GM23338 (cell line): ENCODE measurements around the gene WNT9A. TPM values are rescaled to one million over a fixed set of nuclear protein-coding genes. Genes with fewer than 3 reads are reported as not detected.

ENCODE experiments used
- ATAC-seq: fragments of 200-7000 bp; cut with Tn5 transposase; 3 replicates; pipeline ENCODE4 v1.9.1; 2020
- DNase-seq: peaks from one replicate; pipeline ENCODE4 v3.0.0-alpha.2; 2015; ENCODE audit warnings: low spot score
- H2AFZ ChIP-seq: fragments of 200-600 bp; sonication (generic); 2 replicates; pipeline ENCODE4 v1.8.0; 2016; ENCODE audit warnings: antibody characterized with exemption, mild to moderate bottlenecking, moderate library complexity
- H3F3A ChIP-seq: fragments of 200-600 bp; sonication (generic); replicated peaks from 2 replicates; pipeline ENCODE4 v1.8.0; 2017; ENCODE audit warnings: antibody characterized with exemption, mixed run types, low read depth
- H3K27ac ChIP-seq: fragments of 200-600 bp; sonication (generic); 2 replicates; pipeline ENCODE4 v1.6.1; 2016; ENCODE audit warnings: low read depth
- H3K27me3 ChIP-seq: fragments of 200-600 bp; sonication (generic); 2 replicates; pipeline ENCODE4 v1.8.0; 2016; ENCODE audit warnings: mild to moderate bottlenecking, mixed run types, moderate library complexity; ENCODE audit not compliant: insufficient read depth
- H3K36me3 ChIP-seq: fragments of 200-600 bp; sonication (generic); 2 replicates; pipeline ENCODE4 v1.8.0; 2016; ENCODE audit warnings: mild to moderate bottlenecking; ENCODE audit not compliant: insufficient read depth
- H3K4me1 ChIP-seq: fragments of 200-600 bp; sonication (generic); 2 replicates; pipeline ENCODE4 v1.8.0; 2016; ENCODE audit warnings: mild to moderate bottlenecking, moderate library complexity; ENCODE audit not compliant: insufficient read depth
- H3K4me2 ChIP-seq: fragments of 200-600 bp; sonication (generic); 2 replicates; pipeline ENCODE4 v1.7.1; 2017; ENCODE audit warnings: mixed run types
- H3K4me3 ChIP-seq: fragments of 200-600 bp; sonication (generic); 2 replicates; pipeline ENCODE4 v1.6.1; 2016; ENCODE audit warnings: mixed run types
- H3K79me2 ChIP-seq: fragments of 200-600 bp; sonication (generic); replicated peaks from 2 replicates; pipeline ENCODE4 v1.8.0; 2017; ENCODE audit warnings: mild to moderate bottlenecking; ENCODE audit not compliant: insufficient read depth
- H3K9me2 ChIP-seq: fragments of 200-600 bp; sonication (generic); 2 replicates; pipeline ENCODE4 v1.8.0; 2017; ENCODE audit not compliant: insufficient read depth
- H4K20me1 ChIP-seq: fragments of 200-600 bp; sonication (generic); replicated peaks from 2 replicates; pipeline ENCODE4 v1.8.0; 2017; ENCODE audit warnings: mild to moderate bottlenecking; ENCODE audit not compliant: insufficient read depth
- H3K27ac Mint-ChIP-seq: 2 replicates; pipeline ENCODE4 v1.8.0; 2020; ENCODE audit warnings: inconsistent platforms, mild to moderate bottlenecking, moderate library complexity, mixed read lengths
- H3K27me3 Mint-ChIP-seq: 3 replicates; pipeline ENCODE4 v1.8.0; 2022; ENCODE audit warnings: low read depth, mild to moderate bottlenecking, moderate library complexity, mixed read lengths, inconsistent platforms; ENCODE audit not compliant: insufficient read depth, poor library complexity
- H3K36me3 Mint-ChIP-seq: 3 replicates; pipeline ENCODE4 v1.8.0; 2021; ENCODE audit warnings: low read depth, mild to moderate bottlenecking, inconsistent platforms, moderate library complexity, mixed read lengths
- H3K4me1 Mint-ChIP-seq: 3 replicates; pipeline ENCODE4 v1.8.0; 2020; ENCODE audit warnings: mild to moderate bottlenecking, inconsistent platforms, mixed read lengths
- H3K4me3 Mint-ChIP-seq: 3 replicates; pipeline ENCODE4 v1.8.0; 2021; ENCODE audit warnings: moderate library complexity, mild to moderate bottlenecking, inconsistent platforms, mixed read lengths
- H3K9me3 Mint-ChIP-seq: 3 replicates; pipeline ENCODE4 v1.8.0; 2020; ENCODE audit warnings: moderate library complexity, mild to moderate bottlenecking, inconsistent platforms, mixed read lengths
- CREB1 ChIP-seq: fragments of 250-450 bp; sonication (Bioruptor Pico); IDR thresholded peaks from 2 replicates; pipeline ENCODE4 v1.5.0; 2020; ENCODE audit warnings: low read depth, mild to moderate bottlenecking, moderate library complexity
- JUNB ChIP-seq: IDR thresholded peaks from one replicate; pipeline ENCODE4 v1.6.1; 2016; ENCODE audit warnings: antibody characterized with exemption; ENCODE audit not compliant: unreplicated experiment
- NANOG ChIP-seq: IDR thresholded peaks from 2 replicates; pipeline ENCODE4 v1.6.1; 2016; ENCODE audit warnings: antibody characterized with exemption, borderline replicate concordance
- POLR2AphosphoS5 ChIP-seq: IDR thresholded peaks from 2 replicates; pipeline ENCODE4 v1.6.1; 2016; ENCODE audit warnings: antibody characterized with exemption, low read depth
- REST ChIP-seq: IDR thresholded peaks from one replicate; pipeline ENCODE4 v1.6.1; 2018; ENCODE audit warnings: antibody characterized with exemption; ENCODE audit not compliant: unreplicated experiment
- STAT1 ChIP-seq: IDR thresholded peaks from one replicate; pipeline ENCODE4 v1.6.1; 2016; ENCODE audit warnings: antibody characterized with exemption; ENCODE audit not compliant: unreplicated experiment
- ZNF114 ChIP-seq: fragments of 250-450 bp; sonication (Bioruptor Pico); IDR thresholded peaks from 2 replicates; pipeline ENCODE4 v1.5.0; 2020; ENCODE audit warnings: mild to moderate bottlenecking, moderate library complexity
- ZNF331 ChIP-seq: fragments of 250-450 bp; sonication (Bioruptor Pico); IDR thresholded peaks from 2 replicates; pipeline ENCODE4 v1.5.0; 2020; ENCODE audit warnings: low read depth, mild to moderate bottlenecking, moderate library complexity
- ZNF462 ChIP-seq: fragments of 250-450 bp; sonication (Bioruptor Pico); IDR thresholded peaks from 2 replicates; pipeline ENCODE4 v1.5.0; 2020; ENCODE audit warnings: mild to moderate bottlenecking, moderate library complexity
- polyA plus RNA-seq: library from polyadenylated mRNA; unstranded; fragments of >200 nt; fragmentation: Nextera tagmentation; extraction: Ambion mirVana; gene quantifications from 2 replicates; pipeline ENCODE4 v1.2.1, GENCODE V29; 2016
- total RNA-seq: library from RNA; depleted of rRNA; stranded (reverse); fragments of >200 nt; shearing (Covaris generic); gene quantifications from 2 replicates; pipeline ENCODE4 v1.2.3, GENCODE V29; 2014
- TF ChIP-seq, protein P1 (sequence below): IDR thresholded peaks from 2 replicates; pipeline ENCODE4 v1.6.1; 2016; ENCODE audit warnings: antibody characterized with exemption

The WNT9A gene
- total and polyA plus RNA-seq, 2 experiments from 2014 or later: 0.06 to 2.0 TPM

- H2AFZ ChIP-seq: no peak overlapping the region
- H3K4me1 ChIP-seq: peaks cover 18% of the 10 kb centered on the region
- Mint-ChIP-seq H3K9me3 (no peaks in the 10 kb centered on the region), H3K4me1 (peaks cover 32% of the 10 kb centered on the region), H3K36me3 (no peaks in the 10 kb centered on the region; the same call in 2 of the 3 replicates), H3K27me3 (peaks cover 11% of the 10 kb centered on the region), H3K27ac (no peak overlapping the region), H3K4me3 (no peak overlapping the region)
- H3K27ac ChIP-seq: no peak overlapping the region
- peak; percentile 19 for ATAC-seq
- DNase-seq: peak; percentile 34
- no peaks in the 10 kb centered on the region for H4K20me1 ChIP-seq
- H3K4me2 ChIP-seq: no peak overlapping the region
- no peaks in the 10 kb centered on the region for H3K27me3 ChIP-seq
- no peaks in the 10 kb centered on the region for H3K79me2 ChIP-seq
- no peaks in the 10 kb centered on the region for H3K9me2 ChIP-seq
- no peaks in the 10 kb centered on the region for H3F3A ChIP-seq
- no peak overlapping the region for H3K4me3 ChIP-seq
- TF ChIP-seq JUNB (no peak), STAT1 (no peak), ZNF331 (CRISPR knock-in tag) (no peak), ZNF114 (CRISPR knock-in tag) (no peak)
- no peaks in the 10 kb centered on the region for H3K36me3 ChIP-seq
Measured at GRCh38 chr1:227913764-227914721, 33.7 kb downstream of the WNT9A start.

- H3K9me2 ChIP-seq: no peaks in the 10 kb centered on the region
- H3K27ac ChIP-seq: no peak overlapping the region
- no peak overlapping the region for H3K4me3 Mint-ChIP-seq
- no peaks in the 10 kb centered on the region for H3K79me2 ChIP-seq
- H2AFZ ChIP-seq: peak overlapping the region; percentile 7; the same call in 1 of the 2 replicates
- H3K4me2 ChIP-seq: no peak overlapping the region; the same call in 1 of the 2 replicates
- peaks cover 9% of the 10 kb centered on the region for H3K27me3 Mint-ChIP-seq
- ATAC-seq (peak; percentile 15), DNase-seq (no peak)
- H3K9me3 Mint-ChIP-seq: no peaks in the 10 kb centered on the region
- H3K36me3 Mint-ChIP-seq: no peaks in the 10 kb centered on the region; the same call in 2 of the 3 replicates
- H3K27ac Mint-ChIP-seq: no peak overlapping the region
- peaks cover 35% of the 10 kb centered on the region for H3K4me1 Mint-ChIP-seq
- peaks cover 18% of the 10 kb centered on the region for H3K4me1 ChIP-seq
- H3K36me3 ChIP-seq: no peaks in the 10 kb centered on the region
- no peak overlapping the region for H3K4me3 ChIP-seq
- no peaks in the 10 kb centered on the region for H3F3A ChIP-seq
- no peaks in the 10 kb centered on the region for H3K27me3 ChIP-seq
- H4K20me1 ChIP-seq: no peaks in the 10 kb centered on the region
- TF ChIP-seq POLR2AphosphoS5 (no peak), ZNF462 (CRISPR knock-in tag) (no peak), STAT1 (no peak), NANOG (no peak), ZNF331 (CRISPR knock-in tag) (no peak), REST (no peak), CREB1 (CRISPR knock-in tag) (no peak), ZNF114 (CRISPR knock-in tag) (no peak)
- TF ChIP-seq, protein P1, sequence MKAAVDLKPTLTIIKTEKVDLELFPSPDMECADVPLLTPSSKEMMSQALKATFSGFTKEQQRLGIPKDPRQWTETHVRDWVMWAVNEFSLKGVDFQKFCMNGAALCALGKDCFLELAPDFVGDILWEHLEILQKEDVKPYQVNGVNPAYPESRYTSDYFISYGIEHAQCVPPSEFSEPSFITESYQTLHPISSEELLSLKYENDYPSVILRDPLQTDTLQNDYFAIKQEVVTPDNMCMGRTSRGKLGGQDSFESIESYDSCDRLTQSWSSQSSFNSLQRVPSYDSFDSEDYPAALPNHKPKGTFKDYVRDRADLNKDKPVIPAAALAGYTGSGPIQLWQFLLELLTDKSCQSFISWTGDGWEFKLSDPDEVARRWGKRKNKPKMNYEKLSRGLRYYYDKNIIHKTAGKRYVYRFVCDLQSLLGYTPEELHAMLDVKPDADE: no peak
Measured at GRCh38 chr1:227913396-227913763, 34.4 kb downstream of the WNT9A start.
